ENCODE data around the gene SASH1.

- TF ChIP-seq ETV6 (IDR thresholded peaks at IDR 0.05; ENCODE audit: borderline replicate concordance in 1 of 2, low read depth in 2 of 2, low read length in 1 of 2): no peak
- no peak for TF ChIP-seq ETV6 (CRISPR knock-in tag; IDR thresholded peaks at IDR 0.05; ENCODE audit: borderline replicate concordance)
- TF ChIP-seq ZFPM2 (CRISPR knock-in tag; IDR thresholded peaks at IDR 0.05): no peak
- TF ChIP-seq ATF6 (CRISPR knock-in tag; IDR thresholded peaks at IDR 0.05): no peak
- no peak for TF ChIP-seq IRF2 (CRISPR knock-in tag; IDR thresholded peaks at IDR 0.05)
- TF ChIP-seq RFX1 (IDR thresholded peaks at IDR 0.05): no peak
- TF ChIP-seq CBX8 (IDR thresholded peaks at IDR 0.05; ENCODE audit: borderline replicate concordance, extremely low read depth, low read depth, low read length, poor library complexity, severe bottlenecking): no peak
- TF ChIP-seq, protein P1, sequence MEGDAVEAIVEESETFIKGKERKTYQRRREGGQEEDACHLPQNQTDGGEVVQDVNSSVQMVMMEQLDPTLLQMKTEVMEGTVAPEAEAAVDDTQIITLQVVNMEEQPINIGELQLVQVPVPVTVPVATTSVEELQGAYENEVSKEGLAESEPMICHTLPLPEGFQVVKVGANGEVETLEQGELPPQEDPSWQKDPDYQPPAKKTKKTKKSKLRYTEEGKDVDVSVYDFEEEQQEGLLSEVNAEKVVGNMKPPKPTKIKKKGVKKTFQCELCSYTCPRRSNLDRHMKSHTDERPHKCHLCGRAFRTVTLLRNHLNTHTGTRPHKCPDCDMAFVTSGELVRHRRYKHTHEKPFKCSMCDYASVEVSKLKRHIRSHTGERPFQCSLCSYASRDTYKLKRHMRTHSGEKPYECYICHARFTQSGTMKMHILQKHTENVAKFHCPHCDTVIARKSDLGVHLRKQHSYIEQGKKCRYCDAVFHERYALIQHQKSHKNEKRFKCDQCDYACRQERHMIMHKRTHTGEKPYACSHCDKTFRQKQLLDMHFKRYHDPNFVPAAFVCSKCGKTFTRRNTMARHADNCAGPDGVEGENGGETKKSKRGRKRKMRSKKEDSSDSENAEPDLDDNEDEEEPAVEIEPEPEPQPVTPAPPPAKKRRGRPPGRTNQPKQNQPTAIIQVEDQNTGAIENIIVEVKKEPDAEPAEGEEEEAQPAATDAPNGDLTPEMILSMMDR (IDR thresholded peaks at IDR 0.05 in 2 of 3, conservative IDR thresholded peaks at IDR 0.05 in 1 of 3; ENCODE audit: insufficient read depth in 2 of 3, low read depth in 1 of 3, low read length in 3 of 3): no peak
- TF ChIP-seq SMC3 (conservative IDR thresholded peaks at IDR 0.05; ENCODE audit: insufficient read depth, low read depth, low read length): no peak
- no peak for TF ChIP-seq SIN3A (IDR thresholded peaks at IDR 0.05; ENCODE audit: borderline replicate concordance in 2 of 2, control insufficient read depth in 1 of 2, low read depth in 2 of 2, low read length in 2 of 2)
- TF ChIP-seq HNRNPLL (IDR thresholded peaks at IDR 0.05; ENCODE audit: low read depth, low read length, poor library complexity, severe bottlenecking): no peak
Measured at GRCh38 chr6:148572676-148573335, 230.2 kb downstream of the SASH1 start.
